ENCODE results near the gene C3orf52.
A peak's percentile ranks its signal among the peaks of the same experiment; 100 is the strongest.

The C3orf52 gene

DNA sequence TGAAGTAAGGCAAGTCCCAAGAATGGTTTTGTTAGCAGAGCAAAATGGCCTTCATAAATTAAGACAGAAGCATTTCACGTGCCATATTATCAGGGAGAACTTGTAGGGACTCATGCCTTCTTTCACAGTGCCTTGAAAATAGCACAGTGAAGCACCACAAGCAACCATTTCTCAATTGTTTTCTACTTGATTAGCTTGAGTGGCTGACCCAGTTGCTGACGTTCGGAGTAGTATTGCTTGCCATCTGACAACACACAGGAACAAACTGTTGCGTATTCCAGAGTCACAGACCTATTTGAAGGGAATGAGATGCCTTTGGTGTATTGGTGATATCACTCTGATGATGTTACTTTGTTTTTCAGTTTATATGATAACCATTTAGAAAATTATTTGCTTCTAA is 3.0 kb upstream of the C3orf52 start:
- Histone ChIP-seq H3K27me3 (replicated peaks; ENCODE audit: control insufficient read depth, insufficient read depth, low read length) (no peaks in the 10 kb centered on the region), H3K4me3 (replicated peaks; ENCODE audit: low read depth, low read length) (no peak overlapping the region), H3K36me3 (ENCODE audit: control insufficient read depth, insufficient read depth, low read length) (no peaks in the 10 kb centered on the region)
- no peak for DNase-seq (ENCODE audit: extremely low read depth, insufficient read length)
- TF ChIP-seq, protein P1, sequence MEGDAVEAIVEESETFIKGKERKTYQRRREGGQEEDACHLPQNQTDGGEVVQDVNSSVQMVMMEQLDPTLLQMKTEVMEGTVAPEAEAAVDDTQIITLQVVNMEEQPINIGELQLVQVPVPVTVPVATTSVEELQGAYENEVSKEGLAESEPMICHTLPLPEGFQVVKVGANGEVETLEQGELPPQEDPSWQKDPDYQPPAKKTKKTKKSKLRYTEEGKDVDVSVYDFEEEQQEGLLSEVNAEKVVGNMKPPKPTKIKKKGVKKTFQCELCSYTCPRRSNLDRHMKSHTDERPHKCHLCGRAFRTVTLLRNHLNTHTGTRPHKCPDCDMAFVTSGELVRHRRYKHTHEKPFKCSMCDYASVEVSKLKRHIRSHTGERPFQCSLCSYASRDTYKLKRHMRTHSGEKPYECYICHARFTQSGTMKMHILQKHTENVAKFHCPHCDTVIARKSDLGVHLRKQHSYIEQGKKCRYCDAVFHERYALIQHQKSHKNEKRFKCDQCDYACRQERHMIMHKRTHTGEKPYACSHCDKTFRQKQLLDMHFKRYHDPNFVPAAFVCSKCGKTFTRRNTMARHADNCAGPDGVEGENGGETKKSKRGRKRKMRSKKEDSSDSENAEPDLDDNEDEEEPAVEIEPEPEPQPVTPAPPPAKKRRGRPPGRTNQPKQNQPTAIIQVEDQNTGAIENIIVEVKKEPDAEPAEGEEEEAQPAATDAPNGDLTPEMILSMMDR (IDR thresholded peaks at IDR 0.05; ENCODE audit: insufficient read depth, low read length, poor library complexity, severe bottlenecking): no peak

GRCh38 chr3:112084980-112085705 is 1.0 kb upstream of the C3orf52 start:
- DNase-seq (ENCODE audit: extremely low read depth, insufficient read length): no peak
- TF ChIP-seq, protein P1 (IDR thresholded peaks at IDR 0.05; ENCODE audit: insufficient read depth, low read length, poor library complexity, severe bottlenecking): no peak
- Histone ChIP-seq H3K27me3 (replicated peaks; ENCODE audit: control insufficient read depth, insufficient read depth, low read length) (no peaks in the 10 kb centered on the region), H3K4me3 (replicated peaks; ENCODE audit: low read depth, low read length) (no peak overlapping the region), H3K36me3 (ENCODE audit: control insufficient read depth, insufficient read depth, low read length) (no peaks in the 10 kb centered on the region)

DNA sequence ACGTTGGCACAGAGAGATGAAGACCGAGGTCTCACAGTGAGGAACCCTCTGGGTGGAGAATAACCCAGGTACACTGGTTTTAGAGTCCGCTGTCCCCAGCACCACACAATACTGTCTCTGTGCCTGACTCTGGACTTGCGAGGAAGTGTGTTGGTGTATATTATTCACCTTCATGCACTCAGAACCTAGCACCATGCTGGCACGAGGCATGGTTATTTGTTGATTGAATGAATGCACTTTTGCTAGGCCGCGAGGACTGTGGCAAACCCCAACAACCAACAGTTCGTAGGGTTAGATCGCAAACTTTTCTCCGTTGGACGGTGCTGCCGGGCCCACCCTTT is 484 bp upstream of the C3orf52 start:
- TF ChIP-seq, protein P1 (IDR thresholded peaks at IDR 0.05; ENCODE audit: insufficient read depth, low read length, poor library complexity, severe bottlenecking): no peak
- Histone ChIP-seq H3K36me3 (ENCODE audit: control insufficient read depth, insufficient read depth, low read length) (no peaks in the 10 kb centered on the region), H3K4me3 (replicated peaks; ENCODE audit: low read depth, low read length) (peak overlapping the region; percentile 66), H3K27me3 (replicated peaks; ENCODE audit: control insufficient read depth, insufficient read depth, low read length) (no peaks in the 10 kb centered on the region)
- no peak for DNase-seq (ENCODE audit: extremely low read depth, insufficient read length)

DNA sequence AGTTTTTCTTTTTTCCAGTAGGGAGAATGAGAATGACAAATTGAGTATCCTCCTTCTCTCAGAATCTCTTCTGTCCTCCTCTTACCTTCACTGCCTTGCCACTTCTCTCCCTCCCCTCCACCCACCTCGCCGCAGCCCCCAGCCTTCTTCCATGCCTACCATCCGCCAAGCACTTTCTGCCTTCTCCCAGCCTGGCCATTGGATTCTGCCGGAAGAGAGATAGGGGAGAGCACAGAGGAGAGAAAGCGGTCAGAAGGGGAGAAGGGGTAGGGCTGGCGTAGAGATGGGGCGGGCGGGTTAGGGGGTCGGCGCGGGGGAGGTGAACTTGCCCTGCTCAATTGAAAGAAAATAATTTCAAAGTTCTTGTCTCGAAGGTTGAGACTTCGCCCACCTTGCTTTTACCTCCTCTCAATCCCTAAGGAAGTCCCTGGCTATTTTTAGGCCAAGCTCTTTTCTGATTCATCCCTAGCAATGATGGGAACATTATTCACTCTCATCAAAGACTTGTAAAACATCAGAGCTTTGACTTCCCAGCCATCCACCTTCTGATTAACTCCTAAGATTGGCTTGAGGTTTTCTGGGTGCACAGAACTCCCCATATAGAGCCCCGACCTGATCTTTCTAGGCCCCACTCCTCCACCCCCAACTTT is 811 bp downstream of the C3orf52 start:
- DNase-seq (ENCODE audit: extremely low read depth, insufficient read length): no peak

DNA sequence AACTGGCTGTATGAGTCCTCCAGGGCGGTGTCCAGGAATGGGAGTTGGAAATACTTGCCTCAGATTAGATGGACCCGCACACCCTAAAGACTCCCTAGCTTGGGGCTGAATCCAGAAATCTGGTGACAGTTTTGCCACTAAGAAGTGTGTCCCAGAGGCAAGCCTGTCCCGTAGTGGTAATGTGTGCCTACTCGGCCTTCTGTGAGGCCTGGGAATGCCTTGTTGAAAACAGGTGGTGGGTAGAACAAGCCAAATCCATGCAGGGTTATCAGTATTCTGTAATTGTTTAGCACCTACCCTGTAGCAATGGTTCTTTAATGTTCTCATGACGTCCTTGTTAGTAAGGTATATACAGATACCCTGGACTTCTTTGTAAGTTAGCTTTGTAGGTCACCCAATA is 1.6 kb downstream of the C3orf52 start:
- Histone ChIP-seq H3K4me3 (replicated peaks; ENCODE audit: low read depth, low read length) (no peak overlapping the region), H3K27me3 (replicated peaks; ENCODE audit: control insufficient read depth, insufficient read depth, low read length) (no peaks in the 10 kb centered on the region), H3K36me3 (ENCODE audit: control insufficient read depth, insufficient read depth, low read length) (no peaks in the 10 kb centered on the region)
- no peak for DNase-seq (ENCODE audit: extremely low read depth, insufficient read length)
- TF ChIP-seq, protein P1 (IDR thresholded peaks at IDR 0.05; ENCODE audit: insufficient read depth, low read length, poor library complexity, severe bottlenecking): no peak

More for the DNA sequence above, 811 bp downstream of the C3orf52 start:
- H3K4me3 ChIP-seq (replicated peaks; ENCODE audit: low read depth, low read length): peak overlapping the region; percentile 66
- TF ChIP-seq, protein P1 (IDR thresholded peaks at IDR 0.05; ENCODE audit: insufficient read depth, low read length, poor library complexity, severe bottlenecking): no peak
- no peaks in the 10 kb centered on the region for H3K36me3 ChIP-seq (ENCODE audit: control insufficient read depth, insufficient read depth, low read length)
- no peaks in the 10 kb centered on the region for H3K27me3 ChIP-seq (replicated peaks; ENCODE audit: control insufficient read depth, insufficient read depth, low read length)

All from GM06990 (cell line).